H4 (cell line): ENCODE results near the gene OCA2. TPM values are rescaled to one million over a fixed set of nuclear protein-coding genes. Genes with fewer than 3 reads are reported as not detected.
"Not testable (repeated sequence)": the region's sequence is repeated elsewhere in the genome, so short reads cannot be mapped to it uniquely, and the experiment has no call there.

Source experiments
- DNase-seq: peaks from one replicate; pipeline ENCODE4 v3.0.0-alpha.2; 2015; ENCODE audit warnings: low spot score
- total RNA-seq: library from RNA; depleted of rRNA; stranded (reverse); fragments of >200 nt; shearing (Covaris generic); gene quantifications from 2 replicates; pipeline ENCODE4 v1.2.3, GENCODE V29; 2014; rRNA removed

Gene OCA2
- total RNA-seq: 0.12 TPM in 1 of 2 replicates, not detected in the other

- no peak for DNase-seq
Observed at GRCh38 chr15:28098766-28099554, at the start of gene OCA2. Gene OCA2, minus strand, starts transcription at chr15:28099315. Its CDS starts 17,441 bp downstream, at chr15:28081874.

GRCh38 chr15:28147801-28148200 lies 48.7 kb upstream of the OCA2 start:
- no peak for DNase-seq

GRCh38 chr15:28145419-28145818 lies 46.3 kb upstream of the OCA2 start:
- not testable (repeated sequence) for DNase-seq

DNA sequence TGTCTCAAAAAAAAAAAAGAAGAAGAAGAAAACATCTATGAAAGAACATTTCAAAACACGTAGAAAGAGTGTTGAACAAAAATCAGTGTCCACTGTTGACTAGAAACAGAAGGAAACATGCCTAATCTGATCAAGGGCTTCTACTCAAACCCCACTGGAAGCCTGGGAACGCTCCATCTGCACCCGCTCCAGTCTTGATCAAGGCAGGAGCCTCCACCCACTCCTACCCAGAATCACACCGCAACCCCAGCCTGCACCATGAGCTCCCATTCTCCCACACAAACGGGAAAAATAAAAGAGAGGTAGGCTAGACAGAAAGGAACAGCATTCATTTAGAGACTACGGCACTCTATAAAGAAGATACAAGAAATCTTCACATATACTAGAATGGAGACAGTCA lies 40.9 kb upstream of the OCA2 start:
- no peak for DNase-seq

DNA sequence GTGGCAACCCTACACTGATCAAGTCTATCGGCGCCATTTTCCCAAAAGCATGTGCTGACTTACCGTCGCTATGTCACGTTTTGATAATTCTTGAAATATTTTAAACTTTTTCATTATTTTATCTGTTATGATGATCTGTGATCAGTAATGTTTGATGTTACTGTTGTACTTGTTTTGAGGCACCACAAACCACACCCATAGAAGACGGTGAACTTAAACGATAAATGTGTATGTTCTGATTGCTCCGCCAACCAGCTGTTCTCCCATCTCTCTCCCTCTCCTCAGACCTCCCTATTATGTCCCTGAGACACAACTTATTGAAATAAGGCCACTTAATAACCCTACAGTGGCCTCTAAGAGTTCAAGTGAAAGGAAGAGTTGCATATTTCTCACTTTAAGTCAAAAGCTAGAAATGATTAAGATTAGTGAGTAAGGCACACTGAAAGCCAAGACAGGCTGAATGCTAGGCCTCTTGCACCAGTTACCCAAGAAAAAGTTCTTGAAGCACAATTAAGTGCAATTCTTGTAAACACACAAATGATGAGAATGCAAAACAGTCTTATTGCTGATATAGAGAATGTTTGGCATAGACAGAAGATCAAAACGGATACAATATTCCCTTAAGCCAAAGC lies 38.4 kb upstream of the OCA2 start:
- not testable (repeated sequence) for DNase-seq

- not testable (repeated sequence) for DNase-seq
Observed at GRCh38 chr15:28136236-28136904, 37.3 kb upstream of the OCA2 start.

- DNase-seq: no peak
Observed at GRCh38 chr15:28133281-28133680, 34.2 kb upstream of the OCA2 start.

GRCh38 chr15:28132524-28133275 lies 33.6 kb upstream of the OCA2 start:
- DNase-seq: no peak

GRCh38 chr15:28131946-28132345 lies 32.8 kb upstream of the OCA2 start:
- DNase-seq: no peak

DNA sequence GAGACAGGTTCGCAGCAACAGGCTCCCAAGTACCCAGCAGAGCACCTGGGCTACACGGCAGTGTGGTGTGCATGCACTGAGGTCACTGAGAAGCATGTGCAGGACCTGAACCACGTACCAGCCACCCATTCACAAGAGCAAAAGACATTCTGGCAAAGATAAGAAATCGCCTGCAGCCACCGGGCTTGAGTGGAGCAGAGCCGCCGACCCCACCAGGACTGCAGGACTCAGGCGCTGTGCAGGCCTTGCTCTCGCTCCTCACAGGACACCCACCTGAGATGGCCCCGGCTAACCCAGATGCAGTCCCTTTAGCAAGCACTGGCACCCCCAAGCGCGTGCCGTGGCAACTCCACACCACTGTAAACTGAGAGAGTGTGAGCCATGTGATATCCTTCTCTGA lies 32.3 kb upstream of the OCA2 start:
- no peak for DNase-seq

DNA sequence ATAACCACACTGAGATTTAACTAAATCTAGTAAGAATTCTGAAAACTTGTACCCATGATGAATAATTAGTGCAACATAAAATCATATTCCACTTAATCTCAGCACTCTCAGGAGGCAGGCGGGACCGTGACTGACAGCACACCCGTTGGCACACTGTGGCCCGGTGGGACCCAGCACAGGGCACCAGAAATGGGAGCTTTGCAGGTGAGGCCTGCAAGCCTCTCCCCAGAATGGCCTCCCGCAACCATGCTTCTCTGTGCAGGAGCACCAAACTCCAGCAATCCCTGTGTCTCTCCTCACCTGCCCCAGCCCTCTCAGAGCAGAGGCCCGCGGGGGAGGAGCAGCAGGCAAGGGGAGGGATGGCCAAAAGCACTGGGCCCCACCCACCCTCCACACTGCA lies 31.5 kb upstream of the OCA2 start:
- DNase-seq: no peak

- no peak for DNase-seq
Observed at GRCh38 chr15:28129231-28129848, 30.2 kb upstream of the OCA2 start.

DNA sequence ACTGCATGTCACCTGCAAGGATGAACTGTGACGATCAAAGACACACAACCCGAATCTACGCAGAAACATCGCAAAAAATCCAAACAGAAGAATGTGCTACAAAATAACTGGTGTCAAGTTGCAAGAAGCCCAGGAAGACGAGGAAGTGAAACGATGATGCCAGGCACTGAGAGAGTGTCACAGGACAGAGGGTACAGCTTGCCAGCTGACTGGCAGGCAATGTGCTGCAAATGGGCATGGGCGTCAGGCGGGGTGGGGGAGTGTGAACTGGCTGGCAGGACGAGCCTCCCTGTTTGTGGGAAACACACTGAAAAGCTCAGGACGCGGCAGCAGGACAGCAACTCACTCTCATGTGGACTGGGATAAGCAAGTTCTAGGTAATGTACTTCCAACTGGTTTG lies 28.9 kb upstream of the OCA2 start:
- DNase-seq: no peak

- no peak for DNase-seq
Observed at GRCh38 chr15:28127036-28127435, 27.9 kb upstream of the OCA2 start.

- DNase-seq: peak; percentile 43
Observed at GRCh38 chr15:28125673-28126651, 26.8 kb upstream of the OCA2 start.

DNA sequence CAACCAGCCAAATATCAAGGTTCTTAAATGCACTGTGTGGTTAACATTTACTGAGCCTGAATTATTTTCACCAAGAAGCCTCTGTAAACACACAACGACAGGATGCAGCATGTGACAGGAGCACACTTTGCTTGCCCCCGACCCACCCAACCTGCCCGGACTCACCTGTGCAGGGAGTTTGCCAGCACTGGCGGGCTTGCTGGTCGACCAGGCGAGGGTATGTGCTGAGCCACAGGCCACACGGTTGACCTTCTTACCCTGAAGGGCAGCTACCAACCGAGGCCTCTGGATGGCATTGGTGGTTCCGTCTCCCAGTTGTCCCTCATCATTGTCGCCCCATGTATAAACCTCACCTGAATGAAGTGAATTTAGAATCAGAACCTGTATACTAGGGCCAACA lies 25.7 kb upstream of the OCA2 start:
- no peak for DNase-seq

- peak; percentile 59 for DNase-seq
Observed at GRCh38 chr15:28123408-28124023, 24.4 kb upstream of the OCA2 start.

DNA sequence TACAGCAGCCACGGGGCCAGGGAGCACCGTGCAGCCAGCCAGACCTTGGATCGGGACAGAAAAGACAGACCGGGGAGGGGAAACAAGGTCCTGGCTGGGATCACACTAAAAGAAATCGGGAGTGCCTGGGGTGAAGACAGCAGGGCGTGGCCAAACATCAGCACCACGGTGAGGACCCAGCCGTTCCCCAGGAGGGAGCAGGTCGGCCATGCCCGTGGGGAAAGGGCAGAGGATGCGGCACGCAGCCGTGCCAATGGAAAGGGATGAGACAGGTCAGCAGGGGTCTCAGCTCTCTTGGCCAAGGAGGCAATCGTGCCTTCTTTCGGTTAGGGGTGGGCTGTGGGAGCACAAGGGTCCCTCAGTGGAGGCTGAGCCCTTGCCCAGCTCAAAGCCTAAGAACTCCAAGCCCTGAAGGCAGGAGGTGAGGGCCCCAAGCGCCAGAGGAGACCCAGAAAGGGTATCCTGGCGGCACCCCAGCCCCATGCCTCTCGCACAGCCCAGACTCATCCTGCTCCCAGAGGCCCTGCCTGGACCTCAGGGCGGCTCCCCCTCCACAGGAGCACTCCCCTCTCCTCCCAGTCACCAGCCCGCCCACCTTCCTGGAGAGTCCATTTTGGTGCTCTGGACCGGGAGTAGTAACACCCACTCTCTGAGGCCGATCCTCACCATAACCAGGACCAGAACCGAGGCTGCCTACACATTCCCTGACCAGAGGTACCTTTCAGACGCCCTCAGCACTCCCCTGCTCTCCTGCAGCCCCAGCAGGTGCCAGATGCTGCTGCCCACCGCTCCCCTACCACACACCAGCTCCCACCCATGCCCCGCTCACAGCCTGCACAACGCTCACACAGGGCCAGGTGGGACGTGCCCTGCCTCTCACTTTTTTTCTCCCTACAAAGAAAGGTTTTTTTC lies 23.2 kb upstream of the OCA2 start:
- no peak for DNase-seq

- DNase-seq: not testable (repeated sequence)
Observed at GRCh38 chr15:28121577-28121976, 22.5 kb upstream of the OCA2 start.
